Upper lobe of left lung (tissue), 4 donors: Measurements from ENCODE around the gene OR5B21.

ENCODE experiments used
- CTCF ChIP-seq, 6 experiments: fragments of 450-650 bp in 4 of 6; fragments of 200-600 bp in 2 of 6; sonication (generic) in 2 of 6; IDR thresholded peaks; one replicate each; pipeline ENCODE4 v1.5.1; 2016 to 2019; ENCODE audit warnings: antibody characterized with exemption in 6 of 6
- EP300 ChIP-seq, 4 donors: sonication (generic); formaldehyde crosslinking; IDR thresholded peaks; one replicate each; pipeline ENCODE4 v1.5.1; 2017; ENCODE audit warnings: antibody characterized with exemption in 4 of 4, control low read depth in 2 of 4
- POLR2A ChIP-seq, 4 donors: fragments of 450-650 bp; IDR thresholded peaks; one replicate each; pipeline ENCODE4 v1.5.1; 2016 to 2017; ENCODE audit warnings: antibody characterized with exemption in 4 of 4, mild to moderate bottlenecking in 2 of 4
- POLR2AphosphoS5 ChIP-seq, 2 donors: sonication (generic); formaldehyde crosslinking; IDR thresholded peaks; one replicate each; pipeline ENCODE4 v1.5.1; 2017; ENCODE audit warnings: antibody characterized with exemption in 2 of 2

DNA sequence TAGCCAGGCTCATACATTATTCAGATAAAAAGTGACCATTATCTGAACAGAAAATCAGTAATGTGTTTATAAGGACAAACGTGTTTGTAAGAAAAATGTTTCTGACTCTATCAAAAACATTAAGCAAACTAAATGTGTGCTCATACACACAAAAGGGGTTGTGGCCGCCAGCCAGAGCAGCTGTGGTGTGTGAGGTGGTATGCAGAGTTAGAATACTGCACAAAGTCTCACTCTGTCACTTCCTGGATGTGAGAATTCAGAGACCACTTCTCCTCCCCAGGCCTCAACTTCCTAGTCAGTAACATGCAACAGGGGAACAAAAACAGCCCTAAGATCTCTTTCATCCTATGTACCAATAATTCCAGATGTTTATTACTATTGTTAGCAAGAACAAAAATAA lies 9.4 kb downstream of the OR5B21 start:
- no peak for TF ChIP-seq POLR2A (IDR thresholded peaks at IDR 0.05)
- TF ChIP-seq CTCF (IDR thresholded peaks at IDR 0.05), result no peak
- TF ChIP-seq EP300 (IDR thresholded peaks at IDR 0.05), result no peak
- TF ChIP-seq POLR2AphosphoS5 (IDR thresholded peaks at IDR 0.05), result no peak
